ENCODE data around the gene COL23A1.

The COL23A1 gene

DNA sequence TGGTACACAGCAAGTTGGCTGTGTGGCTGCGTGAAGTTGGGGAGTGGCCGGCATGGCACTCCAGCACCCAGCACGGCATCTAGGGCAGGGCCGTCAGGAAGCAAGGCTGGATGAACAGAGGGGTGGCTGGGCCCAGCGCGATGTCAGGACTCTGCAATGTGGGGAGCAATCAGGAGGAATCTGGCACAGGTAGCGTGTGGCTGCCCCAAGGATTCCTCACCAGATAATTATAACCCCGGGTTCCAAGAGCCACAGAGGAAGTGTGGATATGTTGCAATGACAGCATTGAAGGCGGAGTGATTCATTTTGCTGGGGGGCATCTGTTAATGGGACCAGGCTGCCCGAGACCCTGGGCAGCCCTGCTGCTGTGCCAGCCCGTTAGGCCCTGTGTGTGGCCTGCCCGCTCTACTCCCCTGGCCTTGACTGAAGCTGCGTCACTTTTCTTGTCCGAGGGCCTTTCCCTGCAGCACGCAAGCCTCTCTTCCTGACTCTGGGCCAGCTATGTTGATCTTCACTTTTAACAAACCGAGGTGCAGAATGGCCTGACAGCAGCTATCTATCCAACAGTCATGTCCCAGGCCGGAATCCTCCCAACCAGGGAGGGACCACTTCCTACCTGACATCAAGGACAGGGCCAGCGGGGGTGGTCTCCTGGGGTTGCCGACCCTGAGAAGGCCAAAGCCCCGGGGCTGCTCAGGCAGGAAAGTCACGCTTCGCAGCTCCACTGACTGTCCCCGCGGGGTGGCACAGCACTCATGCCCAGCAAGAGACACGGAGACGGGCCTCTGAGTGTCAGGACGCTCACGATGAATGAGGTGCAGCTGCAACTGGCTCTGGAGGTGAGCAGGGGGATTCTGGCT is 239.6 kb downstream of the COL23A1 start:
- no peak for DNase-seq

DNA sequence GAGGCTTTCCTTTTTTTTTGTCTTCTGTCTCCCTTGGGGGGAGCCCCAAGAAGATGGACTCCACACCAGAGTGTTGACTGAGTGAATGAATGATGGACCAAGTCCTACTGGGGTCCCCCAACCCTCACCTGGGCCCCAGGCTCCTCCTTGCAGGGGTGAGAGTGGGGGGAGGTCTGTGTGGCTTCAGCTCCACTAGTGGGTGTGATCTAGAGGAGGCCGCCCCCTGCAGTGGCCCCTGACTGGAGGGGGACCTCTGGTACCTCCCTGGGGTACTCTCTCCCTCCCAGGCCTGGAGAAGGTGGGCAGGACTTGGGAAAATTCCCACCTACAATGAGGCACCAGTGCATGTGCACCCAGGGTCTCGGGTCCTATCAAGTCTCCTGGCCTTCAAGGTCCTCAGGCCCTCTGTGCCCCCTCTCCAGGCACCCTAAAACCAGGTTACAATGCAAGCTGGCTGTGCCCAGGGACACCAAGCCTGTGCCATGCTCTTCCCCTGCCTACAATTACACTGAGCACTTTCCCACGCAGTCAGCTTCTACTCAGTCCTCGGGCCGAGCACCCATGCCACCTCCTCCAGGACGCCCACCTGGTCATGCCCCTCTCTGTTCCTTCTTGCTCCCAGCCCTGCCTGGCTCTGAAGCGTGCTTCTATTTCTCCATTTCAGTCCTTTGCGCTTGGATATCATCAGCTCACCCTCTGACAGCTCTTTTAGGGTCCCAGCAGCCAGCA is 240.4 kb downstream of the COL23A1 start:
- DNase-seq, result no peak

DNA sequence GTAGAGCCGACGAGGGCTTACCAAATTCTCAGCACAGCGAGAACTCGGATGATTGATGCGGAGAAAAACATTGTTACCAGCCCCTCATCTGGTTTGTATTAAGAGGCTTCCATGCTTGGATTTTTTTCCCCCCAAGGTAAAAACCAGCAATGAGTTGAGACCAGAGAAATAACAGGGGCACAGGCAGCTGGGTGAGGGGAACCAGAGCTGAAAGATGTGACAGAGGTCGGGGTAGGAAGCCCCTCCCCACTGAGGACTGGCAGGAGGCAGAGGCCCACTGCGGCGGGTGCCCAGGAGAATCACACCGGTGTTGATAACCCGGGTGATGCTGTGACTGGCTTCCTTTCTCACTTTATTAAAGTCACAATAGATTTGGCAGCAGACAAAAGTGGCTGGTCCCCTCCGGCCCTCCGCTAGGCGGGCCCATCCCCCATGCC is 241.1 kb downstream of the COL23A1 start:
- DNase-seq, result no peak

DNA sequence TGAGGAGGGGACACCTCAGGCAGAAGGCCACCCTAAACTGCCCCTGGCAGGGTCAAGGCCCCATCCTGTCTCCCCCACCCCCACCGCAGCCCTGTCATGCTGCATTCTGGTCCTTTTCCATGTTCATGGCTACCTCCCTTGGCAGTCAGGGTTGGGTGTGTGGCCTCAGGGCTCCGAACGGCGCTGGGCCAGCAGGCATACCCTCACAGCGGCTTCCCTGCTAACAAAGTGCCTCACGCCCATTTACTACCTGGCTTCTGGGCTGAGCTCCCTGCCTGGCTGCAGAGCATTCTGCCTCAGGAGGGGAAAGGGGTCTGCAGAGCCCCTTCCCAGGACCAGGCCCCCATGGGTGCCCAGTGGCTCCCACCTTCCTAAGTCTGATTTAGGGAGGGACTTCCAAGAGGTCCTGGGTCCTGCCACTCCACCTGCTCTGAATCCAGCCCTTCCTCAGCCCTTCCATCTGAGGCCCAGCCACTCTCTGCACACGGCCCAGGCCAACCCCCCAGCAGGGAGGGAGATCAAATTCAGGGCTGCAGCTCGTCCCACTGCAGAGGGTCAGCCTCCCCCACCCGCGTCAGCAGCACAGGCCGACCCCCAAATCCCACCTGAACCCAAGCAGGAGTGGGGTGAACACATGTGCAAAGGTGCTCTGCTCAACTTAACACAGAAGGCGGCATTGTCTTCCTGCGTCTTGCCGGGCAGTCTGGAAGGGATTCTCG is 241.7 kb downstream of the COL23A1 start:
- DNase-seq, result no peak

DNA sequence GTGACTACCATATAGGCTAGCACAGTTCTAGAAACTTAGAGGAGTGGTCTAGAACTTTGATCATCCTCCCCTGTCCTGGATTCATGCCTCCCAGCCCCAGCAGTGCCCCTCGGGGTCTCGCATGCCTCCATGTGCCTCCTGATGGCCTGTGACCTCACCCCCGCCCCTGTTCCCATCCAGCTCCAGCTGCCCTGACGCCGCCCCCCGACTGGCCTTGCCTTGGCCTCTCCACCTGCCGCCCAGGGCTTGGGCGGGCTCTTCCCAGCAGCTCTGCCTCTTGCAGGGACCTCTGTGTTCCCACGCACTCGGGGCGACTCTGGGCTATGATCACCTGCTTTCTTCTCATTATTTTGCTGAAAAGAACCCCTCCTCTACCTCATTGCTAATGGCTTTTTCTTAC is 242.2 kb downstream of the COL23A1 start:
- DNase-seq, result no peak

DNA sequence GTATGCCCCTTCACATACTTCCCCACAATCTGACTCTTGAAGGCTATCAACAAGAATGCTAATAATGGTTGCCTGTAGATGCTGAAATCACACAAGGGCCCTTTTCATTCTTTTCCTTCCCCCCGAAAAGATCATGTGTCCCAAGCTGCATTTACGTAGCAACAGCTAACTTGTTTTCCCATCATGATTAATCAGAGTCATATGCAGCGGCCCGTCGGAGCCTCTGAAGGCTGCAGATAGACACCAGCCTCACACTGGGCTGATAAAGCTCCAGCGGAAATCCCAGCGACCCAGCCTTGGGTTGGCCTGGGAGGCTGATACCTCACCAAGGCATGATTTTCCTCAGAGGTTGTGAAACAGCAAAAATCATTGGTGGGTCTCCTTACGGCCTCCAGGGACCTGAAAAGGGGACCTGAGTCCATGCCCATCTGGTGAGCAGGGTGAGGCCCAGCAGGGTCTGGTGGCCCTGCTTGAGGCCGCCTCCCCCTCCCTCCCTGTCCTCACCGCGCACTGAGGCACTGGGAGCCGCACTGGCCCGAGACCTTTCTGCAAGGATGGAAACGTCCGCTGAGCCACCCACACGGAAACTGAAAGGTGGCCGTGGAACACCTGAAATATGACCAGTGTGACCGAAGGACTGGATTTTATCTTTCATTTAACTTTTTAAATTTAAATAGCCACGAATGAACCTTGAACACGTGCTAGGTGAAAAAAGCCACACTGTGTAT is 243.4 kb downstream of the COL23A1 start:
- no peak for DNase-seq

DNA sequence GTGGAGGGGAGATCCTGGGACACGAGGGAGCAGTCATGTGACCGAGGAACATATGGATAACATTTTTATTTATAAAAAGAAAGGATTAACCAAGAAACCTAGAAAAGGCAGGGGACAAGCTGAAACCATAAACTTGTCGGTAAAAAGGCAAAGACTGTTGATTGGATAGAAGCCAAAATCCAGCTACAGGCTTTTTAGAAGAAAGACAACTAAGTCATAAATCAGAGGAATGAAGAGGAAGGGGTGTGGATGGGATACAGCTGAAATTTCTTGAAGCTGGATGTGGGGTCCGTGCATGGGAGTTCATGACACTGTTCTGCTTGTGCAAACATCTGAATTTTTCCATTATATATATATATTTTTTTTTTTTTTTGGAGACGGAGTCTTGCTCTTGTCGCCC is 246.9 kb downstream of the COL23A1 start:
- no peak for DNase-seq

DNA sequence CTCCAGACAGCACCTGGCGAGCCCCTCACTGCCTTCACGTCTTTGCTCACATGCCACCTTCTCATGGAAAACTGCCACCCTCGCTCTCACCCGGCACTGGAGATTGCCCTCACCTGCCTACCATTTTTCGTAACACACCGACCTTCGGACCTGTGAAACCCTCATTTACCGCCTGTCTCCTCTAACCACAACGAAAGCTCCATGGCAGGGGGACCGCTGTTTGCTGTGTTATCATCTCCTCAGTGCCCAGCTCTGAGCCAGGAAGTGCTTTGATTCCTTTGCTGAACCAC is 248.4 kb downstream of the COL23A1 start:
- DNase-seq, result no peak

DNA sequence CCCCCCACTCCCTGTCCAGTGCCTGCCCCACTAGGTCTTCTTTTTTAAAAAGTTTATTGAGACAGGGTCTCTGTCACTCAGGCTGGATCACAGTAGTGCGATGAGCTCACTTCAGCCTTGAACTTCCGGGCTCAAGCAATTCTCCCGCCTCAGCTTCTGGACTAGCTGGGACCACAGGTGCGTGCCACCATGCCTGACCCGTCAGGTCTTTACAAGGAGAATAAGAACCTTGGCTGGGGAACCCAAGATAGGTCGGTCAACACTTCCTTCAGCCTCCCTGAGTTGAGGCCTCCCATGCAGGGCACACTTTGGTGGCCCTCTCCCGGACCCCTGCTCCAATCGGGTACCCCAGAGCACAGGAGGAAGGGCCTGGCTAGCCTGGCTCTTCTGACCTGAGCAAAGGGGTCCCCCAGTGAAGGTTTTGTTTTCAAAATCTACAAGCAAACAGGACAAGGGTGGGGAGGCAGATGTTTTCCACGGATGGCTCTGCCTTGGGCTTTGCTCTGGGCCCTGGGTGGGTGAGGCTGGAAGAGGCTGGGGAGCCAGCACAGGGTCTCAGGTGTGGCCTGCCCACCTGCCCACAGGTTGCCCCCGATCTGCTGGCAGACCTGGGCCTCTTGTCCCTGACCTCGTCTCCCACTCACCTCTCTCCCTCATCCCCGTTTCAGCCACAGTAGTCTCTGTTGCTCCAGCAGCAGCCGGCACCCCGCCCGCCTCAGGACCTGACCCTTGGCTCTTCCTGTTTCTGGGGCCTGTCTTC is 248.9 kb downstream of the COL23A1 start:
- DNase-seq, result no peak

DNA sequence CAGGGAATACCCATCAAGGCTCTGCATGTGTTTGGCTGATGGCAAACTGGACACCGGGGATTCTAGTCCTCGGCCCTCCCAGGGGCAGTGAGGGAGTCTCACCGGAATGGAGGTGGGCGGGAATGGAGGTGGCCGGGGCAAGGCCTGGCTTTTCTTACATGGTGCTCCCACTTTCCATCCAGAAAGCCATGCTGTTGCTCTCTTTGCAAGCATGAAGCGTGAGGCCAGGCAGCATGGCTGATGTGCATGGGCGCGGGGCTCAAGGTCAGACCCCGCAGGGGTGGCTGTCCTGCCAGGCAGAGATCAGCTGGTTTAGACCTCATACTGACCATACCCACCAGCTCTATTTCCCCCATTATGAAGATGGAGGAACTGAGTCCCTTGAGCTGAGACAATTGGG is 249.6 kb downstream of the COL23A1 start:
- DNase-seq, result no peak

DNA sequence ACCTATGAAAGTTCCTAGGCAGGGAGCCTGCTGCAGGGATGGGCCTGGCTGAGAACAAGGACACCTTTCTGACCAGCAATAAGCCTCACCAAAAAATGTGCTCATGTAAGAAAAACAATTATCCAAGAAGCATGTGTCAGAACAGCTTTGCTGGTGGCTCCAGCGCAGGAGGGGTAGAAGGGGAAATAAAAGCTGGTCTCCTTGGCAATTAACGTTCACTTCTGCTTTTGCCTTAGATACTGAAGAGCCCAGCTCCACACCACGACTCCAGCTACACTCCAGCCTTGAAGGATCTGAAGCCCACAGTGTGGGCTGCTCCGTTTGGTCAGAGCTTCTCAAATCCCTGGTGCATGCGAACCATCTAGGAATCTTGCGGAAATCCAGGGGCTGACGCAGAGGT is 250.0 kb downstream of the COL23A1 start:
- no peak for DNase-seq

DNA sequence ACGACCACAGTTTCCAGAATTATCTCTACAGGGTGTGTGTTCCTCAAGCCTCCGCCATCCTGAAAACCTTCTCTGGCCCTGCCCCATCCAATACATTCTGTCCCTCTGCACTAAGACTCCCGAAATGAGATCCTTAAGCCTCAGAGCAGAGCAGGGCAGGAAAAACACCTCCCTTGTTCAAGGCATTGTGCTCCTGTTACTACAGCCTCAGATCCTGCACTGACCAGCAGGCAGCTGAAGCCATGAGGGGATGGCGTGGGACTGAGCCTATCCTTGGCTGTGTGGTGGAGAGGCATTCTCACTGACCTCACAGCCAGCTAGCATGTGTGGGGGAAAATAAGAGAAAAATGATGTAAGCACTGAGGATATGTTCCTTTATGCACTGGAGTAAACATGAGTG is 250.9 kb downstream of the COL23A1 start:
- no peak for DNase-seq

DNA sequence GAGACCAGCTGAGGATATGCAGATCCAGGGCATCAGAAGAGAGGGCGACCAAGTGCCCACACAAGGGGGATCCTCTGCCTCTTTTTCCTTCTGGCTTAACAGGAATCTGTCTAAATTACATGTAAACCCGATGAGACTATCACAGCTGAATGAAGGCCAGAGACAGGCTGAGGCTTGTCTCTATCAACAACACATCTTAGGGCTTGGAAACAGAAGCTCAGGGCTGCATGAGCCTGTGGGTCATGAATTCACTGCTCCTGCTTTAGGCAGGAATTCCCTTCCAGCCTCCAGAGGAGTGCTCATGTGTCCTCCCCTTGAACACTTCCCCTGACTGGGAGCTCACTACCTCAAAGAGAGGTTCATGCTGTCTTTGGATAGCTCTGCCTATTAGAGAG is 251.4 kb downstream of the COL23A1 start:
- DNase-seq, result no peak

DNA sequence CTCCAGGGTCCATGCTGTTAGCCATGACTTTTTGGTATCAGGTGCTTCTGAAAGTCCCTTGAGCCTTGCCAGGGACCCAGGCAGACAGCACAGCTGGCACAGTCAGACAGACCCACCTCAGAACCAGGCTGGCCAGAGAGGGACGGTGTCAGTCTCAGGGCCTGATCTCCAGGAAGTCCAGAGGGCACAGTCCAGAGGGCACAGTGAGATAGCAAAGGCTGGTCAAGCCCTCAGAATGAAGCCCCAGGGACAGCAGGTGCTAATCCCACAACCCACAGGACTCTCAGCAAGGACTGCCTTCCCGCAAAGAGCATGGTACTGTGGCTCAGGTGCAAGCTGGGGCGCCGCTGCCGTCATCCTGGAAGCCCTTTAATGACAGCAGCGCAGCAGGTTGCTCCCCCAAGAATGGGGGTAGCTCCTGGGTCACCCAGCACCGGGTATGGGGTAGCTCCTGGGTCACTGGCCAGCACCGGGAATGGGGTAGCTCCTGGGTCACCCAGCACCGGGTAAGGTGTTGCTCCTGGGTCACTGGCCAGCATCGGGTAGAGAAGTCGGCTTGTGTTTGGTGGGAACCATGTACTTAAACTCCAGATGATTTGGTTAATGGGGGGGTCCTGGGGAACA is 252.0 kb downstream of the COL23A1 start:
- no peak for DNase-seq

DNA sequence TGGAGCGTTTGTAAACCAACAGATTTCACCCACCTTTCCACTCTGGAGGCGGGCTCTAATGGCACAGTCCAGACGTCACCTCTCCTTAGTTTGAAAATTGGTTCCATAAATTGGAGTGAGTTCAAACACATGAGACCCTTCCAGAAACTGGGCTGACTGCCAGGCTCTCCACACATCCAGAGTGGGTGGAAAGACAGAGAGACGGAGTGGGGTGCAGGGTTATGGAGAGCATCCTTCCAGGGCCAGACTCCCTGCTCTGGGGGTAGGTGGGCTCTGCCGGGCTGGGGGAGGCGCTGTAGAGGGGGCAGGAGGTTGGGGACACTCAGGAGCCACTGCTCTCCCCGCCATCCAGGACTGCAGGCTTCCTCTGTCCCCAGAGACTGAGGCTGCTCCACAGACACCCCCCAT is 252.9 kb downstream of the COL23A1 start:
- DNase-seq, result no peak

DNA sequence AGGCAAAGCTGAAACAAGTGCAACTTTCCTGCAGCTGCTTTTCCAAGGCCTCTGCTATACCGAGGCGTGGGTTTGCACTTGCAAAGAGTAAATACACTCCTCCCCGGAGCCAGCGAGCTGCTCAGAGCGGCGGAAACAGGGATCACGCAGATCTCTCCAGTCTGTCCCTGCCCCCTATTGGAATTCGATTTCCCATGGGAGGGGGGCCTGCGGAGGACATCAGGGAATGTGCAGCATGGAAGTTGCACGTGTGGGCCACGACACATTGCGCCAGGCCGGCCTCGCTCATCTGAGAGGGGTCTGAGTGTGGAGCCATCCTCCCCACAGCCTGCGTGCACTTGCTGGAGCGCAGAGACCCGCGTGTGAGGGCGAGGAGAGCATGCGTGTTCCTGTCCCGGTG is 253.3 kb downstream of the COL23A1 start:
- no peak for DNase-seq

DNA sequence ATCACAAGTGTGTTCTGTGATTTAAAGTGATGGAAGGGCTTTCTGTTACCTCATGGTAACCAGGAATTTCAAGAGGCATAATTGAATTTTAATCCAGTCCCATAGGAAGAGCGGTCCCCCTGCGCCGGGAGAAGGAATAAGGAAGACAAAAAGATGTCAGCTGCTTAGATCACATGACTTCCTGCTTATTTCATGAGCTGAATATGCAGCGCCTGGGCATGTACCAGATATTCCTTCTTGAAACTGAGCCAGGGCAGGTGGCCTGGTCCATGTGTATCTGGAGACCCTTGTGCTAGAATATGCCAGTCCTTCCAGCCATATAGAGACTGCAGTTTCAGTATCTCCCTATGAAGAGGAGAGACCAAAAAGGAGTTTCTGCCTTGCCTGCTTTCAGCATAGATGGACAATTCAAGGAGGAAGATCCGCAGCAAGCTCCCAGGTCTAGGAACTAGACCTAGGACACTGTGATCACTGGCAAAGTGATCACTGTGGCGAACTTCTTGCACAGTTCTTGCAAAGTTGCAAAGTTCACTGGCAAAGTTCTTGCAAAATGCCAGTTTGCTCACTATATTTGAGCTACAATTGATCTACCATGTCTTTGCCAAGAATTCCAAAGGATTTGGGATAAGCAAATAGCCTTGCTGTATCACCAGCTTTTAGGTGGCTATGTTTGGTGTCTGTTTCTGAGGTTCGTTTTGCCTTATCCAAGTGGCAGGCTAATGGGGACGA is 254.7 kb downstream of the COL23A1 start:
- DNase-seq, result no peak

DNA sequence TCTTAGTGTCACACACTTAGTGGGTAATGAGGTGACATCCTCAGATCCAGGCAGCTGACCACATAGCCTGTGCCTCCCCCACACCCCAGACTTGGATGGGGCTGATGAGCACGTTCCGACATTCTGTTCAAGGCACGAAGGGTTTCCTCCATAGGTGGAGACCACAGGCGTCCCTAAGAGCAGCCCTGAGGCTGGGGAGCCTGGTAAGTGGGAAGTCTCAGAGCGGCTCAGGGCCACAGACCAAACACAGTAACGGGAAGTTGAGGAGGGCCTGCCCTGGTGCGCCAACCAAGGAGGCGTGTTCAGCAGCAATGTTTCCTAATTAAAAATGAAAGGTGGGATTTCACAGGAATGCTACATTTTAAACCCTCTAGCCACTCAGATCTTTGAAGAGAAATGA is 255.3 kb downstream of the COL23A1 start:
- no peak for DNase-seq

DNA sequence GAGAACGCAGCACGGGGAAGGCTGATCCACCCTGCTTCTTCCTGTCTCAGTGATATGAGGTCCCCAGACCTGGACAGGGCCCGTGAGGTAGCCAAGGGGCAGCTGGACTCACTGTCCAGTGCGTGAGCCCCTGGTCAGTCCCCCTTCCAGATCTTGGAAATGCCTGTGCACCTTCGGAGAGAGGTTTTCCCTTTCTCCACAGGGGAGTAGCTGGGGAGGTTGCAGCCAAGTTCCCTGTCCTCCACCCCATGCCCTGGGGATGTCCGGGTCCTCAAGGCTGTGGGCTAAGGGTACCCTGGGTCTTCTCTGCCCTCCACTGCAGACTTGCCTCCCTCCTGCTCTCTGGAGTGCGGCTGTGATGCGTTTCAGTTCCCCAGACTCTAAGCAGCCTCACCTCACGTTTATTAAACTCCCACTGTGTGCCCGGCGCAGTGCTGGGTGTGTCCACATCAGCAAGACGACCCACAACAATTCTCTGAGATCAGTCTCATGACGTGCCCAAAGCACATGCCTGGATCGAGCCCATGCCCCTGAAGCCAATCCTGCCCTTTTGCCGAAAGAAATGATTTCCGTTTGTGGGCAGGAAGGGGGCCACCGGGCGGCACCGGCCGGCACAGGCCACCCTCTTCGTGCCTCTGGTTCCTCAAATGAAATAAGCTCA is 256.2 kb downstream of the COL23A1 start:
- no peak for DNase-seq

DNA sequence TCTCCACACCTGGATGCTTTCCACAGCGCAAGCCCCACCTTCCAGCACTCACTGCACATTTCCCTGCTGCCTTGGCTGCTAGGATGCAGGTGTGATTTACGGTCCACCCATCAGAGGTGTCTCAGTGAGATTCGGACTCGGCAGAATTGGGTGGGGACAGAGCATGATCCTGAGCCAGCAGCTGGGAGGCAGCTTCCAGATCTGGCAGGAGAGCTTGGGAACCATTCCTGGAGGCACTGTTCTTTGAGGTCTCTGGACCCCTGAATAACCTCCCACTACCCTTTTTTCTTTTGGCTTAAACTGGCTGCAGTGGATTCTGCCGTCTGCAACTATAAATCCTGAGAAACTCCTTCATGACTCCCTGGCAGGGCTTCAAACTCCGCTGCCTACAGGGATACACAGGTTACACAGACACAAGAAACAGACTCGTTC is 258.0 kb downstream of the COL23A1 start:
- DNase-seq, result no peak
